NCI-H2227 (cell line): ENCODE measurements around the gene CHKB.
"Not testable (repeated sequence)": the region's sequence is repeated elsewhere in the genome, so short reads cannot be mapped to it uniquely, and the experiment has no call there.

Source experiments
- DNase-seq: peaks from one replicate; lab custom pipeline; 2025; ENCODE audit not compliant: unreplicated experiment; lab: John Stamatoyannopoulos, UW

The CHKB gene

GRCh38 chr22:50548921-50549790 is 33.5 kb downstream of the CHKB start:
- no peak for DNase-seq

GRCh38 chr22:50548040-50548920 is 34.4 kb downstream of the CHKB start:
- DNase-seq = no peak

- no peak for DNase-seq
Observed at GRCh38 chr22:50547263-50547985, 35.2 kb downstream of the CHKB start.

- no peak for DNase-seq
Observed at GRCh38 chr22:50546326-50547262, 36.1 kb downstream of the CHKB start.

- no peak for DNase-seq
Observed at GRCh38 chr22:50545522-50546325, 36.9 kb downstream of the CHKB start, which contains the start of gene KLHDC7B. Gene KLHDC7B (plus strand): TSS chr22:50545899. CDS start chr22:50546244, 345 bp downstream.

GRCh38 chr22:50544746-50545253 is 37.8 kb downstream of the CHKB start:
- DNase-seq = no peak

- DNase-seq = peak; percentile 82
Observed at GRCh38 chr22:50544078-50544745, 38.4 kb downstream of the CHKB start.

- DNase-seq = no peak
Observed at GRCh38 chr22:50542416-50542927, 40.2 kb downstream of the CHKB start.

GRCh38 chr22:50541667-50542026 is 41.0 kb downstream of the CHKB start:
- not testable (repeated sequence) for DNase-seq

GRCh38 chr22:50540381-50540780 is 42.3 kb downstream of the CHKB start:
- no peak for DNase-seq

- DNase-seq = no peak
Observed at GRCh38 chr22:50537765-50538164, 44.9 kb downstream of the CHKB start.

GRCh38 chr22:50536226-50536625 is 46.4 kb downstream of the CHKB start:
- no peak for DNase-seq

- no peak for DNase-seq
Observed at GRCh38 chr22:50535113-50535512, 47.5 kb downstream of the CHKB start.

GRCh38 chr22:50533856-50534711 is 48.6 kb downstream of the CHKB start:
- DNase-seq = not testable (repeated sequence)

- DNase-seq = no peak
Observed at GRCh38 chr22:50532824-50533796, 49.5 kb downstream of the CHKB start.

- peak; percentile 50 for DNase-seq
Observed at GRCh38 chr22:50531962-50532674, 50.5 kb downstream of the CHKB start.
